ENCODE results near the gene USP48. TPM values are rescaled to one million over a fixed set of nuclear protein-coding genes. Genes with fewer than 3 reads are reported as not detected.

Gene USP48
- polyA plus RNA-seq, 2 of the 4 experiments (the other 2 are of a cell fraction): 22.8 to 27.4 TPM

- Histone ChIP-seq H3K4me3 (no peak overlapping the region), H3K4me2 (no peak overlapping the region), H3K4me1 (peaks cover 73% of the 10 kb centered on the region), H3K27ac (peak overlapping the region; percentile 64 to 83; a peak in 4 of 6 replicates), H3K9me3 (no peaks in the 10 kb centered on the region)
- ChIA-PET POLR2A (no interaction called here), CTCF (interaction anchor here (1.0 to 1.2 kb wide), 2 partner anchors 25 to 100 kb away, joined by 3 read pairs; no protein-coding TSS in a partner anchor)
- WGBS (ENCODE audit: missing lambda C conversion rate): 89% methylated on average over 2 of the region's 2 CpGs
- DNase-seq (ENCODE audit: low read depth in 1 of 2, low spot score in 1 of 2): no peak
- FAIRE-seq: no peak
- ATAC-seq: no peak
- TF ChIP-seq NPAS2 (CRISPR knock-in tag; IDR thresholded peaks at IDR 0.05; ENCODE audit: borderline replicate concordance) (no peak), KDM1A (IDR thresholded peaks at IDR 0.05; ENCODE audit: low read depth) (peak; percentile 48; the same call in 1 of the 2 replicates)
Measured at GRCh38 chr1:21636029-21636428, 146.9 kb downstream of the USP48 start.

DNA sequence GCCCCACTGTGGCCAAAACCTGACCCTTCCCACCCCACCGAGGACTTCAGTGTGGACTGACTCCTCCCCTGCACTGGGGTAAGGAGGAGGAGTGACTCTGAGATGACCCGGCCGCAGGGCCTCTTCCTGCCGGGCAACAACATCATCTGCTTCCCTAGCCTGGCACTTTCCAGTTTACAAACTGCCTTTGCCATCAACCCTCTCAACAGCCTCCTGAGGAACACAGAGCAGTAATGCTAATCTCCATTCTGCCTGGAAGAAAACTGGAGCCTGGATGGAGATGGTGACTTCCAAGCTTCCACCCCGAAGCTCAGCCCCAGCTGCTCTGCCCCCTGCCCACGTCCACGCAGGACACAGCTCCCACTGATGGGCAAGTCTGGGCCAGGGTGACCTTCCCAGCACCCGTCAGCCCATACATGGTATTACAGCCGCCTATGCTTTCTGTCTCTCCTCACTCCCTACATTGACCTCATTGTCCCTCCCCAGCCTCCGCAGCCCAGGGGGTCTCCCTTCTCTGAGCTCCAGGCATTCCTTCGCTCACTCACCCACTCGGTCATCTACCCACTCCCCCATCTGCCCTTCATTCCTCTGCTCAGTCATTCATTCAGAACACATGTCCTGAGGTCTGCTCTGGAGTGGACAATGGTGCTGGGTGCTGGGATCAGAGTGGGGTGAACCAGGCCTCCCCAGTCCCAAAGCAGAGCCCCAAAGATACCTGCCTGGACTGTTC lies 148.0 kb downstream of the USP48 start:
- WGBS (ENCODE audit: missing lambda C conversion rate): 37% methylated on average over 10 of the region's 12 CpGs

GRCh38 chr1:21633992-21634805 lies 148.8 kb downstream of the USP48 start:
- POLR2A ChIA-PET: no interaction called here
- H3K4me1 ChIP-seq: peaks cover 63% of the 10 kb centered on the region
- no peaks in the 10 kb centered on the region for H3K9me3 ChIP-seq
- TF ChIP-seq PHF8 (IDR thresholded peaks at IDR 0.05; ENCODE audit: borderline replicate concordance, low read depth) (no peak), RAD21 (conservative IDR thresholded peaks at IDR 0.05 in 1 of 2, IDR thresholded peaks at IDR 0.05 in 1 of 2) (no peak), EP300 (IDR thresholded peaks at IDR 0.05) (peak in 1 of 2 experiments; percentile 13; a peak in 1 of 5 replicates), PBX3 (IDR thresholded peaks at IDR 0.05) (no peak), MYC (IDR thresholded peaks at IDR 0.05; ENCODE audit: borderline replicate concordance, low read length) (no peak)
- DNase-seq (ENCODE audit: low read depth in 1 of 2, low spot score in 1 of 2) (peak in 1 of 2 experiments; percentile 49), ATAC-seq (peak; percentile 37 to 41; a peak in 5 of 6 replicates), FAIRE-seq (no peak)
- H3K4me3 ChIP-seq: no peak overlapping the region
- CTCF ChIA-PET: interaction anchor here (1.0 kb wide), 2 partner anchors 24 to 38 kb away, joined by 3 read pairs; no protein-coding TSS in a partner anchor
- peak overlapping the region; percentile 59 for H3K4me2 ChIP-seq
- no CpG with 5 or more reads among the region's 18 CpGs for whole genome bisulfite sequencing (ENCODE audit: missing lambda C conversion rate)
- peak overlapping the region; percentile 64 to 83 for H3K27ac ChIP-seq

More for the DNA sequence above, 148.0 kb downstream of the USP48 start:
- FAIRE-seq (no peak), ATAC-seq (peak; percentile 33 to 50), DNase-seq (ENCODE audit: low read depth in 1 of 2, low spot score in 1 of 2) (no peak)
- H3K4me2 ChIP-seq: peak overlapping the region; percentile 59
- CTCF ChIA-PET: interaction anchor here (1.0 kb wide), 3 partner anchors 23 to 99 kb away, joined by 3 read pairs; no protein-coding TSS in a partner anchor
- TF ChIP-seq HEYL (CRISPR knock-in tag; IDR thresholded peaks at IDR 0.05): no peak
- no peak for TF ChIP-seq ZNF302 (CRISPR knock-in tag; IDR thresholded peaks at IDR 0.05)
- TF ChIP-seq, protein P1, sequence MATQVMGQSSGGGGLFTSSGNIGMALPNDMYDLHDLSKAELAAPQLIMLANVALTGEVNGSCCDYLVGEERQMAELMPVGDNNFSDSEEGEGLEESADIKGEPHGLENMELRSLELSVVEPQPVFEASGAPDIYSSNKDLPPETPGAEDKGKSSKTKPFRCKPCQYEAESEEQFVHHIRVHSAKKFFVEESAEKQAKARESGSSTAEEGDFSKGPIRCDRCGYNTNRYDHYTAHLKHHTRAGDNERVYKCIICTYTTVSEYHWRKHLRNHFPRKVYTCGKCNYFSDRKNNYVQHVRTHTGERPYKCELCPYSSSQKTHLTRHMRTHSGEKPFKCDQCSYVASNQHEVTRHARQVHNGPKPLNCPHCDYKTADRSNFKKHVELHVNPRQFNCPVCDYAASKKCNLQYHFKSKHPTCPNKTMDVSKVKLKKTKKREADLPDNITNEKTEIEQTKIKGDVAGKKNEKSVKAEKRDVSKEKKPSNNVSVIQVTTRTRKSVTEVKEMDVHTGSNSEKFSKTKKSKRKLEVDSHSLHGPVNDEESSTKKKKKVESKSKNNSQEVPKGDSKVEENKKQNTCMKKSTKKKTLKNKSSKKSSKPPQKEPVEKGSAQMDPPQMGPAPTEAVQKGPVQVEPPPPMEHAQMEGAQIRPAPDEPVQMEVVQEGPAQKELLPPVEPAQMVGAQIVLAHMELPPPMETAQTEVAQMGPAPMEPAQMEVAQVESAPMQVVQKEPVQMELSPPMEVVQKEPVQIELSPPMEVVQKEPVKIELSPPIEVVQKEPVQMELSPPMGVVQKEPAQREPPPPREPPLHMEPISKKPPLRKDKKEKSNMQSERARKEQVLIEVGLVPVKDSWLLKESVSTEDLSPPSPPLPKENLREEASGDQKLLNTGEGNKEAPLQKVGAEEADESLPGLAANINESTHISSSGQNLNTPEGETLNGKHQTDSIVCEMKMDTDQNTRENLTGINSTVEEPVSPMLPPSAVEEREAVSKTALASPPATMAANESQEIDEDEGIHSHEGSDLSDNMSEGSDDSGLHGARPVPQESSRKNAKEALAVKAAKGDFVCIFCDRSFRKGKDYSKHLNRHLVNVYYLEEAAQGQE (IDR thresholded peaks at IDR 0.05): no peak
- no peak for TF ChIP-seq FOSL2 (IDR thresholded peaks at IDR 0.05)
- TF ChIP-seq FOSL2 (CRISPR knock-in tag; IDR thresholded peaks at IDR 0.05): no peak
- TF ChIP-seq EHF (CRISPR knock-in tag; IDR thresholded peaks at IDR 0.05): no peak
- no peak for TF ChIP-seq MAFK (IDR thresholded peaks at IDR 0.05; ENCODE audit: partially characterized antibody)
- TF ChIP-seq ZFP36 (IDR thresholded peaks at IDR 0.05; ENCODE audit: borderline replicate concordance, partially characterized antibody): no peak
- peaks cover 64% of the 10 kb centered on the region for H3K4me1 ChIP-seq
- peak overlapping the region; percentile 64 to 83 for H3K27ac ChIP-seq
- H3K4me3 ChIP-seq: no peak overlapping the region
- POLR2A ChIA-PET: no interaction called here
- H3K9me3 ChIP-seq: no peaks in the 10 kb centered on the region
